K562 (cell line): ENCODE measurements around the gene IL21. TPM values are rescaled to one million over a fixed set of nuclear protein-coding genes. Genes with fewer than 3 reads are reported as not detected.

Source experiments
- ATF2 ChIP-seq: sonication (generic); formaldehyde crosslinking; IDR thresholded peaks from 2 replicates; pipeline ENCODE4 v1.8.1; 2022; ENCODE audit warnings: missing genetic modification reagents
- BCLAF1 ChIP-seq, 2 experiments: fragments of 450-650 bp in 1 of 2; IDR thresholded peaks; 2 replicates each; pipeline ENCODE4 v1.6.1; 2011 to 2017; ENCODE audit warnings: low read depth in 2 of 2, antibody characterized with exemption in 1 of 2, borderline replicate concordance in 1 of 2, low read length in 1 of 2, mild to moderate bottlenecking in 1 of 2, mixed read lengths in 1 of 2; ENCODE audit not compliant: control insufficient read depth in 1 of 2
- DNMT1 ChIP-seq: fragments of 450-650 bp; IDR thresholded peaks from 2 replicates; pipeline ENCODE4 v1.6.1; 2016; ENCODE audit warnings: antibody characterized with exemption, mild to moderate bottlenecking
- EP400 ChIP-seq: fragments of 450-650 bp; IDR thresholded peaks from 2 replicates; pipeline ENCODE4 v1.6.1; 2017; ENCODE audit warnings: antibody characterized with exemption, mild to moderate bottlenecking, moderate library complexity
- SAFB2 ChIP-seq: fragments of 200-400 bp; formaldehyde crosslinking; IDR thresholded peaks from 2 replicates; pipeline ENCODE4 v1.6.1; 2018; ENCODE audit warnings: borderline replicate concordance, low read length, low read depth, moderate library complexity; ENCODE audit not compliant: severe bottlenecking
- SOX6 ChIP-seq: fragments of 450-650 bp; IDR thresholded peaks from 2 replicates; pipeline ENCODE4 v1.6.1; 2014; ENCODE audit warnings: mild to moderate bottlenecking
- TEAD4 ChIP-seq, 2 experiments: sonication (generic) in 1 of 2; formaldehyde crosslinking in 1 of 2; IDR thresholded peaks; 2 replicates each; pipeline versions ENCODE4 v1.6.1 to v1.8.0; 2012 to 2022; ENCODE audit warnings: borderline replicate concordance in 1 of 2, inconsistent platforms in 1 of 2, low read length in 1 of 2, mild to moderate bottlenecking in 1 of 2, missing genetic modification reagents in 1 of 2
- UBTF ChIP-seq, 2 experiments: IDR thresholded peaks; 2 replicates each; pipeline ENCODE4 v1.6.1; 2012; ENCODE audit warnings: improper control_type of control experiment in 2 of 2, low read depth in 2 of 2, low read length in 2 of 2, borderline replicate concordance in 1 of 2
- ZFP1 ChIP-seq: fragments of 450-650 bp; formaldehyde crosslinking; IDR thresholded peaks from 2 replicates; pipeline ENCODE4 v1.4.0; 2020; ENCODE audit warnings: mild to moderate bottlenecking, mixed read lengths
- ZNF277 ChIP-seq: fragments of 250-450 bp; sonication (Bioruptor Pico); IDR thresholded peaks from 2 replicates; pipeline ENCODE4 v1.8.0; 2022; ENCODE audit warnings: inconsistent platforms, mild to moderate bottlenecking, moderate library complexity, borderline replicate concordance
- ZNF518B ChIP-seq: fragments of 250-450 bp; sonication (Bioruptor Pico); IDR thresholded peaks from 2 replicates; pipeline ENCODE4 v1.5.0; 2021; ENCODE audit warnings: mild to moderate bottlenecking, moderate library complexity
- ZNF77 ChIP-seq: fragments of 250-450 bp; sonication (Bioruptor Pico); IDR thresholded peaks from 2 replicates; pipeline ENCODE4 v1.5.0; 2020
- polyA plus RNA-seq, 8 experiments: library from polyadenylated mRNA; depleted of rRNA in 4 of 8; stranded (reverse) in 5 of 8; unstranded in 3 of 8; fragments of >200 nt; fragmentation: Nextera tagmentation in 2 of 8; fragmentation: Illumina TruSeq in 1 of 8; extraction: Ambion mirVana in 2 of 8; extraction: Trizol in 1 of 8; gene quantifications; 2 replicates each; pipeline versions ENCODE4 v1.2.1 to v1.2.3, GENCODE V29; 2011 to 2014; ENCODE audit warnings: inconsistent platforms in 1 of 8, missing spikeins in 1 of 8
- total RNA-seq, 7 experiments: library from RNA; depleted of rRNA in 6 of 7; stranded (reverse); fragments of >200 nt in 6 of 7; fragmentation: Illumina TruSeq in 2 of 7; extraction: Trizol in 2 of 7; gene quantifications; 2 replicates each; pipeline versions ENCODE4 v1.2.1 to v1.2.3, GENCODE V29; 2011 to 2021; ENCODE audit warnings: low replicate concordance in 1 of 7
- TF ChIP-seq, protein P1 (sequence below): sonication (generic); formaldehyde crosslinking; IDR thresholded peaks from 2 replicates; pipeline ENCODE4 v1.8.0; 2022; ENCODE audit warnings: mild to moderate bottlenecking, low read depth, missing genetic modification reagents

Gene IL21
- total and polyA plus RNA-seq, 9 of the 15 experiments (the other 6 are each of a cell fraction or from before 2014, with no cell fraction given) = not detected

DNA sequence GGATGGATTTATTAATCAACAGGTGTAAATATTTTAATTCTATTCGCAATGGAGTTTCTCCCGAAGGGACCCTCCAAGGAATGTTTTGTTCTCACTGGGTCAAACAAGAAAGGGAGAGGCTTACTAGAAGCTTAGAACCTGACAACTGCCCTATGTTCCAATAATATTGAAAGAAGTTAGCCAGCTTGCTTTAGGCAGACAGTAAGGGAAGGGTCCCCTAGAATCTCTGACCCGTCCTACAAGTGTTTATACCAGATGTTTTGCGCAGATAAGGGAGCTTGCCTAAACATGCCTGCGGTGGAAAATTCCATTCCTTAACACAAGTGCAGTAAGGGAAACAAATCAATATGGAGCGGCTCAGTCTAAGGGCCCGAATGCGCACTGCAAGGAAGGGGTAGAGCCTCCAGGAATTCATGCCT, 17.7 kb downstream of the IL21 start (continued):
- TF ChIP-seq SAFB2 (no peak), EP400 (0 out of 2 replicates have a peak, but pooled peaks have one; percentile 10), BCLAF1 (IDR thresholded peaks at IDR 0.05; ENCODE audit: borderline replicate concordance in 1 of 2, control insufficient read depth in 1 of 2, low read depth in 2 of 2, low read length in 1 of 2) (no peak), ZNF518B (CRISPR knock-in tag) (no peak), ZFP1 (CRISPR knock-in tag) (no peak), UBTF (IDR thresholded peaks at IDR 0.05; ENCODE audit: borderline replicate concordance in 1 of 2, low read depth in 2 of 2, low read length in 2 of 2) (no peak), TEAD4 (IDR thresholded peaks at IDR 0.05; ENCODE audit: low read length) (peak; percentile 78), TEAD4 (CRISPR knock-in tag; IDR thresholded peaks at IDR 0.05; ENCODE audit: borderline replicate concordance) (no peak), ZNF77 (CRISPR knock-in tag) (no peak), ZNF277 (CRISPR knock-in tag) (no peak), DNMT1 (no peak), ATF2 (CRISPR knock-in tag) (no peak), SOX6 (peak; percentile 31; the same call in 1 of the 2 replicates)
- TF ChIP-seq, protein P1, sequence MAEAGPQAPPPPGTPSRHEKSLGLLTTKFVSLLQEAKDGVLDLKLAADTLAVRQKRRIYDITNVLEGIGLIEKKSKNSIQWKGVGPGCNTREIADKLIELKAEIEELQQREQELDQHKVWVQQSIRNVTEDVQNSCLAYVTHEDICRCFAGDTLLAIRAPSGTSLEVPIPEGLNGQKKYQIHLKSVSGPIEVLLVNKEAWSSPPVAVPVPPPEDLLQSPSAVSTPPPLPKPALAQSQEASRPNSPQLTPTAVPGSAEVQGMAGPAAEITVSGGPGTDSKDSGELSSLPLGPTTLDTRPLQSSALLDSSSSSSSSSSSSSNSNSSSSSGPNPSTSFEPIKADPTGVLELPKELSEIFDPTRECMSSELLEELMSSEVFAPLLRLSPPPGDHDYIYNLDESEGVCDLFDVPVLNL (CRISPR knock-in tag) = no peak
